Natural killer cell (primary cell): Measurements from ENCODE around the gene SLC26A2. TPM values are rescaled to one million over a fixed set of nuclear protein-coding genes. Genes with fewer than 3 reads are reported as not detected.

Source experiments
- ATAC-seq, 3 donors: fragments of 150-1000 bp in 2 of 3; fragments of 200-7000 bp in 1 of 3; cut with Tn5 transposase; 1 replicate in 1 of 3; 2 replicates in 2 of 3; pipeline ENCODE4 v1.10.0; 2021; ENCODE audit warnings: mild to moderate bottlenecking in 2 of 3, moderate library complexity in 2 of 3
- DNase-seq, 2 donors: peaks; one replicate each; pipeline versions ENCODE4 v3.0.0 to v3.0.0-alpha.2; 2013 to 2021; ENCODE audit warnings: mixed read lengths in 1 of 2
- H3K27ac ChIP-seq: one replicate; pipeline ENCODE4 v1.5.1; 2013; ENCODE audit warnings: mild to moderate bottlenecking, low read length
- H3K27me3 ChIP-seq: one replicate; pipeline ENCODE4 v1.6.1; 2013; ENCODE audit warnings: low read length; ENCODE audit not compliant: control insufficient read depth, insufficient read depth
- H3K36me3 ChIP-seq: one replicate; pipeline ENCODE4 v1.6.1; 2013; ENCODE audit warnings: low read length; ENCODE audit not compliant: control insufficient read depth, insufficient read depth
- H3K4me1 ChIP-seq: one replicate; pipeline ENCODE4 v1.6.1; 2013; ENCODE audit warnings: low read length; ENCODE audit not compliant: control insufficient read depth, insufficient read depth
- H3K4me3 ChIP-seq: one replicate; pipeline ENCODE4 v1.5.1; 2013; ENCODE audit warnings: low read length
- H3K9me3 ChIP-seq: one replicate; pipeline ENCODE4 v1.6.1; 2013; ENCODE audit warnings: low read length; ENCODE audit not compliant: control insufficient read depth, insufficient read depth
- H3K27ac Mint-ChIP-seq, 2 donors: one replicate each; pipeline ENCODE4 v1.8.0; 2022; ENCODE audit warnings: mild to moderate bottlenecking in 2 of 2, mixed read lengths in 2 of 2, moderate library complexity in 1 of 2
- H3K27me3 Mint-ChIP-seq, 2 donors: one replicate each; pipeline ENCODE4 v1.8.0; 2022; ENCODE audit warnings: low read depth in 2 of 2, mixed read lengths in 2 of 2
- H3K36me3 Mint-ChIP-seq: one replicate; pipeline ENCODE4 v1.8.0; 2022; ENCODE audit warnings: mixed read lengths
- H3K4me1 Mint-ChIP-seq, 2 donors: one replicate each; pipeline ENCODE4 v1.8.0; 2022; ENCODE audit warnings: mixed read lengths in 2 of 2
- H3K4me3 Mint-ChIP-seq: one replicate; pipeline ENCODE4 v1.8.0; 2022; ENCODE audit warnings: mild to moderate bottlenecking, moderate library complexity, mixed read lengths
- H3K9me3 Mint-ChIP-seq, 2 donors: one replicate each; pipeline ENCODE4 v1.8.0; 2022; ENCODE audit warnings: mixed read lengths in 2 of 2
- CTCF ChIP-seq: fragments of 200-600 bp; IDR thresholded peaks from one replicate; pipeline ENCODE4 v1.8.0; 2022; ENCODE audit warnings: antibody characterized with exemption
- WGBS: methylation state at CpG from one replicate; pipeline ENCODE4 v1.1.7; 2013; ENCODE audit warnings: missing lambda C conversion rate; ENCODE audit not compliant: insufficient coverage; 5-methylcytosine and 5-hydroxymethylcytosine counted together
- intact Hi-C: fragments of 100-400 bp; cut with micrococcal nuclease; formaldehyde crosslinking; loops from one replicate; pipeline ENCODE4 v1.14.2; 2022
- total RNA-seq, 4 donors: library from RNA; stranded (reverse); fragments of 120-200 nt in 1 of 4; gene quantifications; one replicate each; pipeline versions ENCODE4 v1.2.3 to v1.2.4, GENCODE V29; 2013 to 2022

Gene SLC26A2
- total RNA-seq, 3 donors from 2014 or later (not counting 1 experiment from before 2014, with no cell fraction given) = 6.2 to 10.9 (median 8.1) TPM

- intact Hi-C loops = no loop called here
- H3K27ac Mint-ChIP-seq = no peak overlapping the region
- H3K27ac ChIP-seq = no peak overlapping the region
- peaks cover 21 to 44% of the 10 kb centered on the region in 2 donors for H3K27me3 Mint-ChIP-seq
- no peaks in the 10 kb centered on the region for H3K4me1 Mint-ChIP-seq
- H3K4me3 Mint-ChIP-seq = no peak overlapping the region
- no peaks in the 10 kb centered on the region for H3K4me1 ChIP-seq
- no peak overlapping the region for H3K4me3 ChIP-seq
- H3K36me3 Mint-ChIP-seq = no peaks in the 10 kb centered on the region
- 93% methylated on average over 3 of the region's 3 CpGs for WGBS
- no peak for TF ChIP-seq CTCF
- DNase-seq (no peak), ATAC-seq (no peak)
- H3K9me3 ChIP-seq = no peaks in the 10 kb centered on the region
- H3K27me3 ChIP-seq = no peaks in the 10 kb centered on the region
- no peaks in the 10 kb centered on the region for H3K9me3 Mint-ChIP-seq
- H3K36me3 ChIP-seq = no peaks in the 10 kb centered on the region
These were observed 14.4 kb upstream of the SLC26A2 start for GRCh38 chr5:149946118-149946517.

GRCh38 chr5:149948993-149949392, 11.6 kb upstream of the SLC26A2 start:
- H3K9me3 Mint-ChIP-seq = no peaks in the 10 kb centered on the region
- no peaks in the 10 kb centered on the region for H3K36me3 Mint-ChIP-seq
- peaks cover 21 to 32% of the 10 kb centered on the region in 2 donors for H3K27me3 Mint-ChIP-seq
- H3K4me3 Mint-ChIP-seq = no peak overlapping the region
- no peak for TF ChIP-seq CTCF
- WGBS = 96% methylated on average over 3 of the region's 5 CpGs
- no peak overlapping the region for H3K27ac Mint-ChIP-seq
- H3K9me3 ChIP-seq = no peaks in the 10 kb centered on the region
- ATAC-seq (no peak), DNase-seq (no peak)
- H3K27ac ChIP-seq = no peak overlapping the region
- intact Hi-C loops = no loop called here
- no peaks in the 10 kb centered on the region for H3K36me3 ChIP-seq
- no peaks in the 10 kb centered on the region for H3K27me3 ChIP-seq
- no peak overlapping the region for H3K4me3 ChIP-seq
- no peaks in the 10 kb centered on the region for H3K4me1 Mint-ChIP-seq
- no peaks in the 10 kb centered on the region for H3K4me1 ChIP-seq

GRCh38 chr5:149951138-149951749, 9.3 kb upstream of the SLC26A2 start:
- no peak for TF ChIP-seq CTCF

More at GRCh38 chr5:149951138-149951749, 9.3 kb upstream of the SLC26A2 start:
- no peaks in the 10 kb centered on the region for H3K4me1 ChIP-seq
- DNase-seq (peak in 1 of 2 donors; percentile 7), ATAC-seq (no peak)
- Mint-ChIP-seq H3K9me3 (no peaks in the 10 kb centered on the region), H3K27me3 (peaks cover 20 to 29% of the 10 kb centered on the region in 2 donors), H3K27ac (no peak overlapping the region), H3K4me3 (no peak overlapping the region), H3K4me1 (no peaks in the 10 kb centered on the region), H3K36me3 (no peaks in the 10 kb centered on the region)
- 91% methylated on average over 6 of the region's 6 CpGs for WGBS
- H3K36me3 ChIP-seq = no peaks in the 10 kb centered on the region
- H3K27ac ChIP-seq = no peak overlapping the region
- H3K9me3 ChIP-seq = no peaks in the 10 kb centered on the region
- intact Hi-C loops = no loop called here
- no peaks in the 10 kb centered on the region for H3K27me3 ChIP-seq
- H3K4me3 ChIP-seq = no peak overlapping the region
